HepG2 (cell line): ENCODE data around the gene NDFIP2. TPM values are rescaled to one million over a fixed set of nuclear protein-coding genes. Genes with fewer than 3 reads are reported as not detected.

Experiments
- ATAC-seq: fragments of 200-7000 bp; cut with Tn5 transposase; 3 replicates; pipeline ENCODE4 v1.9.1; 2020; ENCODE audit warnings: mild to moderate bottlenecking, moderate library complexity
- BruUV-seq: library from RNA; stranded (reverse); fragments of 400-500 nt; replicated peaks from 2 replicates; lab custom pipeline; 2021; lab: Mats Ljungman, UMichigan
- CTCF ChIA-PET: fragments of 300-600 bp; formaldehyde crosslinking; extraction: SDS; loops from one replicate; lab custom pipeline; 2021; ENCODE audit warnings: low total read pairs, inconsistent platforms, low intra/inter-chr PET ratio; lab: Yijun Ruan, JAX
- POLR2A ChIA-PET: fragments of 350-600 bp; sonication (Branson Sonifier 250); formaldehyde crosslinking; loops from one replicate; lab custom pipeline; 2020; ENCODE audit warnings: antibody characterized with exemption, inconsistent platforms; lab: Yijun Ruan, JAX
- DNase-seq: peaks from one replicate; pipeline ENCODE4 v3.0.0-alpha.2; 2015; ENCODE audit warnings: low spot score
- FAIRE-seq: peaks from 3 replicates; lab custom pipeline; 2011; peaks lifted over from hg19 to GRCh38; lab: Jason Lieb, UNC
- H2AFZ ChIP-seq: one replicate; pipeline ENCODE4 v1.6.1; 2011; ENCODE audit warnings: low read length, inconsistent platforms
- H3K27ac ChIP-seq: fragments of 300-600 bp; 3 replicates; pipeline ENCODE4 v1.8.0; 2011; ENCODE audit warnings: mixed run types, mild to moderate bottlenecking, mixed read lengths, low read length, inconsistent platforms; ENCODE audit not compliant: insufficient read depth; ENCODE audit errors: extremely low read length
- H3K27me3 ChIP-seq, 2 experiments: fragments of 200-600 bp in 1 of 2; 2 replicates in 1 of 2; 3 replicates in 1 of 2; pipeline versions ENCODE4 v1.6.0 to v1.8.0; 2011; ENCODE audit warnings: low read length in 2 of 2, mild to moderate bottlenecking in 2 of 2, moderate library complexity in 2 of 2, inconsistent platforms in 1 of 2; ENCODE audit not compliant: insufficient read depth in 2 of 2, control insufficient read depth in 1 of 2
- H3K36me3 ChIP-seq, 2 experiments: fragments of 200-600 bp in 1 of 2; replicated peaks in 1 of 2; 2 replicates in 1 of 2; 3 replicates in 1 of 2; pipeline versions ENCODE4 v1.5.1 to v1.8.0; 2011; ENCODE audit warnings: low read length in 2 of 2, inconsistent platforms in 1 of 2; ENCODE audit not compliant: insufficient read depth in 2 of 2, control insufficient read depth in 1 of 2
- H3K4me1 ChIP-seq: 2 replicates; pipeline ENCODE4 v1.5.1; 2012; ENCODE audit warnings: low read length, inconsistent platforms; ENCODE audit not compliant: insufficient read depth
- H3K4me2 ChIP-seq: 2 replicates; pipeline ENCODE4 v1.6.0; 2011; ENCODE audit warnings: low read depth, low read length, inconsistent platforms
- H3K4me3 ChIP-seq, 3 experiments: fragments of 200-600 bp in 1 of 3; sonication (generic), shearing (Covaris generic) in 1 of 3; replicated peaks in 1 of 3; 2 replicates each; pipeline ENCODE4 v1.5.1; 2011 to 2016; ENCODE audit warnings: low read length in 3 of 3, inconsistent platforms in 2 of 3, low read depth in 2 of 3, mild to moderate bottlenecking in 2 of 3, control low read depth in 1 of 3, mixed read lengths in 1 of 3; ENCODE audit not compliant: insufficient read depth in 1 of 3
- H3K79me2 ChIP-seq: one replicate; pipeline ENCODE4 v1.6.1; 2011; ENCODE audit warnings: low read length, inconsistent platforms; ENCODE audit not compliant: insufficient read depth
- H3K9ac ChIP-seq: 2 replicates; pipeline ENCODE4 v1.6.0; 2011; ENCODE audit warnings: mild to moderate bottlenecking, low read depth, low read length, inconsistent platforms; ENCODE audit not compliant: insufficient read depth
- H3K9me3 ChIP-seq: 2 replicates; pipeline ENCODE4 v1.5.1; 2012; ENCODE audit warnings: mild to moderate bottlenecking, low read length
- H4K20me1 ChIP-seq: 2 replicates; pipeline ENCODE4 v1.6.0; 2011; ENCODE audit warnings: inconsistent platforms, mild to moderate bottlenecking, low read length, moderate library complexity; ENCODE audit not compliant: insufficient read depth
- CEBPB ChIP-seq: IDR thresholded peaks from 2 replicates; pipeline ENCODE4 v1.6.1; 2011; ENCODE audit warnings: low read depth, low read length, improper control_type of control experiment, borderline replicate concordance
- DBP ChIP-seq: sonication (generic); formaldehyde crosslinking; IDR thresholded peaks from 2 replicates; pipeline ENCODE4 v1.4.0; 2020; ENCODE audit warnings: missing genetic modification reagents; ENCODE audit errors: not compliant biosample characterization
- HDAC2 ChIP-seq: sonication (generic); formaldehyde crosslinking; IDR thresholded peaks from 2 replicates; pipeline ENCODE4 v1.4.0; 2020; ENCODE audit warnings: missing genetic modification reagents
- MEIS1 ChIP-seq: sonication (generic); formaldehyde crosslinking; IDR thresholded peaks from 2 replicates; pipeline ENCODE4 v1.9.0; 2021; ENCODE audit warnings: mild to moderate bottlenecking, missing genetic modification reagents, moderate library complexity, borderline replicate concordance
- NRL ChIP-seq: sonication (generic); formaldehyde crosslinking; IDR thresholded peaks from 2 replicates; pipeline ENCODE4 v1.5.0; 2020; ENCODE audit warnings: missing genetic modification reagents, mild to moderate bottlenecking, moderate library complexity, borderline replicate concordance
- YY1 ChIP-seq: IDR thresholded peaks from 2 replicates; pipeline ENCODE4 v1.6.1; 2011; ENCODE audit warnings: low read length, low read depth, moderate library complexity, mild to moderate bottlenecking; ENCODE audit not compliant: insufficient read depth, insufficient replicate concordance
- ZNF510 ChIP-seq: sonication (generic); formaldehyde crosslinking; IDR thresholded peaks from 2 replicates; pipeline ENCODE4 v1.4.0; 2020; ENCODE audit warnings: low read depth, mild to moderate bottlenecking, missing genetic modification reagents
- ZNF747 ChIP-seq: sonication (generic); formaldehyde crosslinking; IDR thresholded peaks from 2 replicates; pipeline ENCODE4 v1.8.1; 2023; ENCODE audit warnings: missing genetic modification reagents, mild to moderate bottlenecking, borderline replicate concordance
- WGBS: methylation state at CpG from one replicate; pipeline ENCODE4 v1.1.6; 2017; ENCODE audit warnings: low lambda C conversion rate; 5-methylcytosine and 5-hydroxymethylcytosine counted together
- in situ Hi-C: cut with HindIII; loops from 2 replicates; pipeline ENCODE4 v1.10.0; 2017; ENCODE audit warnings: low pct_unique_long_range_greater_than_20kb; ENCODE audit not compliant: extremely low pct_ligation_motif_present
- intact Hi-C: fragments of 100-400 bp; cut with micrococcal nuclease; formaldehyde crosslinking; loops from one replicate; pipeline ENCODE4 v1.10.0; 2022; ENCODE audit not compliant: unreplicated experiment
- polyA plus RNA-seq, 8 experiments: library from polyadenylated mRNA; depleted of rRNA in 3 of 8; stranded (reverse) in 7 of 8; unstranded in 1 of 8; fragments of >200 nt; fragmentation: Illumina TruSeq in 4 of 8; extraction: Trizol in 4 of 8; gene quantifications; 2 replicates each; pipeline versions ENCODE4 v1.2.1 to v1.2.3, GENCODE V29; 2011 to 2016; ENCODE audit warnings: low read depth in 4 of 8, missing spikeins in 1 of 8, mixed read lengths in 1 of 8; ENCODE audit not compliant: insufficient read depth in 1 of 8
- total RNA-seq, 5 experiments: library from RNA; depleted of rRNA; stranded (reverse); fragments of >200 nt; fragmentation: Illumina TruSeq; extraction: Trizol; gene quantifications; 2 replicates each; pipeline ENCODE4 v1.2.3, GENCODE V29; 2016; ENCODE audit warnings: low read depth in 1 of 5
- TF ChIP-seq, protein P1 (sequence below), 2 experiments: IDR thresholded peaks; 2 replicates each; pipeline ENCODE4 v1.6.1; 2011 to 2012; ENCODE audit warnings: low read length in 2 of 2, borderline replicate concordance in 1 of 2, low read depth in 1 of 2, mild to moderate bottlenecking in 1 of 2, moderate library complexity in 1 of 2
- TF ChIP-seq, protein P2 (sequence below): sonication (generic); formaldehyde crosslinking; IDR thresholded peaks from 2 replicates; pipeline ENCODE4 v1.5.0; 2020; ENCODE audit warnings: mild to moderate bottlenecking, missing genetic modification reagents, borderline replicate concordance

Gene NDFIP2
- total and polyA plus RNA-seq, 2 of the 13 experiments (the other 11 are each of a cell fraction or from before 2014, with no cell fraction given): 23.2 to 32.0 TPM

- TF ChIP-seq, protein P1, sequence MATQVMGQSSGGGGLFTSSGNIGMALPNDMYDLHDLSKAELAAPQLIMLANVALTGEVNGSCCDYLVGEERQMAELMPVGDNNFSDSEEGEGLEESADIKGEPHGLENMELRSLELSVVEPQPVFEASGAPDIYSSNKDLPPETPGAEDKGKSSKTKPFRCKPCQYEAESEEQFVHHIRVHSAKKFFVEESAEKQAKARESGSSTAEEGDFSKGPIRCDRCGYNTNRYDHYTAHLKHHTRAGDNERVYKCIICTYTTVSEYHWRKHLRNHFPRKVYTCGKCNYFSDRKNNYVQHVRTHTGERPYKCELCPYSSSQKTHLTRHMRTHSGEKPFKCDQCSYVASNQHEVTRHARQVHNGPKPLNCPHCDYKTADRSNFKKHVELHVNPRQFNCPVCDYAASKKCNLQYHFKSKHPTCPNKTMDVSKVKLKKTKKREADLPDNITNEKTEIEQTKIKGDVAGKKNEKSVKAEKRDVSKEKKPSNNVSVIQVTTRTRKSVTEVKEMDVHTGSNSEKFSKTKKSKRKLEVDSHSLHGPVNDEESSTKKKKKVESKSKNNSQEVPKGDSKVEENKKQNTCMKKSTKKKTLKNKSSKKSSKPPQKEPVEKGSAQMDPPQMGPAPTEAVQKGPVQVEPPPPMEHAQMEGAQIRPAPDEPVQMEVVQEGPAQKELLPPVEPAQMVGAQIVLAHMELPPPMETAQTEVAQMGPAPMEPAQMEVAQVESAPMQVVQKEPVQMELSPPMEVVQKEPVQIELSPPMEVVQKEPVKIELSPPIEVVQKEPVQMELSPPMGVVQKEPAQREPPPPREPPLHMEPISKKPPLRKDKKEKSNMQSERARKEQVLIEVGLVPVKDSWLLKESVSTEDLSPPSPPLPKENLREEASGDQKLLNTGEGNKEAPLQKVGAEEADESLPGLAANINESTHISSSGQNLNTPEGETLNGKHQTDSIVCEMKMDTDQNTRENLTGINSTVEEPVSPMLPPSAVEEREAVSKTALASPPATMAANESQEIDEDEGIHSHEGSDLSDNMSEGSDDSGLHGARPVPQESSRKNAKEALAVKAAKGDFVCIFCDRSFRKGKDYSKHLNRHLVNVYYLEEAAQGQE (IDR thresholded peaks at IDR 0.05; ENCODE audit: borderline replicate concordance in 1 of 2, low read depth in 1 of 2, low read length in 2 of 2): no peak
- no peak for TF ChIP-seq ZNF747
Observed at GRCh38 chr13:79435561-79435990, 45.4 kb upstream of the NDFIP2 start (continued).

DNA sequence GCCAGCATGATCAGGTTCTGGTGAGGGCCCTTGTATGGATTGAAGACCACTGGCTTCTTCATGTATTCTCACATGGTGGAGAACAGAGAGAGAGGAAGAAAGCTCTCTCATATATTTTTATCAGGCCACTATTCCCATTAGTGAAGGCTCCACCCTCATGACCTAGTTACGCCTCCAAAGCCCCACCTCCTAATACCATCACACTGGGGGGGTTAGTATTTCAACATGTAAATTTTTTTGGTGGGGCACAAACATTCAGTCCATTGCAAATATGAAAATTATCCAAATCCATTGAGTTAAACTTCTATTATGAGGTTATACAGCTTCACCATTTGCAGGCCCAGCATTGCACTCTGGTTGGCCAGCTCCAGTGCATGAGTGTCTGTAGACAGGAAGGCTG is 41.7 kb upstream of the NDFIP2 start:
- no peak overlapping the region for H3K9ac ChIP-seq
- H3K79me2 ChIP-seq: no peaks in the 10 kb centered on the region
- H2AFZ ChIP-seq: no peak overlapping the region
- no peaks in the 10 kb centered on the region for H4K20me1 ChIP-seq
- no peaks in the 10 kb centered on the region for H3K36me3 ChIP-seq
- FAIRE-seq: no peak
- no peaks in the 10 kb centered on the region for H3K9me3 ChIP-seq
- WGBS: 90% methylated on average over 1 of the region's 1 CpG
- DNase-seq: no peak
- intact Hi-C loops: no loop called here
- no peak overlapping the region for H3K4me3 ChIP-seq
- ATAC-seq: no peak
- ChIA-PET CTCF (no interaction called here), POLR2A (no interaction called here)
- H3K4me1 ChIP-seq: peaks cover 22% of the 10 kb centered on the region
- in situ Hi-C loops: no loop called here
- BruUV-seq: no TSS peak
- H3K4me2 ChIP-seq: no peak overlapping the region
- no peak overlapping the region for H3K27ac ChIP-seq
- H3K27me3 ChIP-seq: no peaks in the 10 kb centered on the region
- TF ChIP-seq CEBPB (no peak), DBP (CRISPR knock-in tag) (no peak), YY1 (no peak), ZNF510 (CRISPR knock-in tag) (no peak), MEIS1 (CRISPR knock-in tag) (no peak), HDAC2 (CRISPR knock-in tag) (no peak), NRL (CRISPR knock-in tag) (no peak)
- TF ChIP-seq, protein P2, sequence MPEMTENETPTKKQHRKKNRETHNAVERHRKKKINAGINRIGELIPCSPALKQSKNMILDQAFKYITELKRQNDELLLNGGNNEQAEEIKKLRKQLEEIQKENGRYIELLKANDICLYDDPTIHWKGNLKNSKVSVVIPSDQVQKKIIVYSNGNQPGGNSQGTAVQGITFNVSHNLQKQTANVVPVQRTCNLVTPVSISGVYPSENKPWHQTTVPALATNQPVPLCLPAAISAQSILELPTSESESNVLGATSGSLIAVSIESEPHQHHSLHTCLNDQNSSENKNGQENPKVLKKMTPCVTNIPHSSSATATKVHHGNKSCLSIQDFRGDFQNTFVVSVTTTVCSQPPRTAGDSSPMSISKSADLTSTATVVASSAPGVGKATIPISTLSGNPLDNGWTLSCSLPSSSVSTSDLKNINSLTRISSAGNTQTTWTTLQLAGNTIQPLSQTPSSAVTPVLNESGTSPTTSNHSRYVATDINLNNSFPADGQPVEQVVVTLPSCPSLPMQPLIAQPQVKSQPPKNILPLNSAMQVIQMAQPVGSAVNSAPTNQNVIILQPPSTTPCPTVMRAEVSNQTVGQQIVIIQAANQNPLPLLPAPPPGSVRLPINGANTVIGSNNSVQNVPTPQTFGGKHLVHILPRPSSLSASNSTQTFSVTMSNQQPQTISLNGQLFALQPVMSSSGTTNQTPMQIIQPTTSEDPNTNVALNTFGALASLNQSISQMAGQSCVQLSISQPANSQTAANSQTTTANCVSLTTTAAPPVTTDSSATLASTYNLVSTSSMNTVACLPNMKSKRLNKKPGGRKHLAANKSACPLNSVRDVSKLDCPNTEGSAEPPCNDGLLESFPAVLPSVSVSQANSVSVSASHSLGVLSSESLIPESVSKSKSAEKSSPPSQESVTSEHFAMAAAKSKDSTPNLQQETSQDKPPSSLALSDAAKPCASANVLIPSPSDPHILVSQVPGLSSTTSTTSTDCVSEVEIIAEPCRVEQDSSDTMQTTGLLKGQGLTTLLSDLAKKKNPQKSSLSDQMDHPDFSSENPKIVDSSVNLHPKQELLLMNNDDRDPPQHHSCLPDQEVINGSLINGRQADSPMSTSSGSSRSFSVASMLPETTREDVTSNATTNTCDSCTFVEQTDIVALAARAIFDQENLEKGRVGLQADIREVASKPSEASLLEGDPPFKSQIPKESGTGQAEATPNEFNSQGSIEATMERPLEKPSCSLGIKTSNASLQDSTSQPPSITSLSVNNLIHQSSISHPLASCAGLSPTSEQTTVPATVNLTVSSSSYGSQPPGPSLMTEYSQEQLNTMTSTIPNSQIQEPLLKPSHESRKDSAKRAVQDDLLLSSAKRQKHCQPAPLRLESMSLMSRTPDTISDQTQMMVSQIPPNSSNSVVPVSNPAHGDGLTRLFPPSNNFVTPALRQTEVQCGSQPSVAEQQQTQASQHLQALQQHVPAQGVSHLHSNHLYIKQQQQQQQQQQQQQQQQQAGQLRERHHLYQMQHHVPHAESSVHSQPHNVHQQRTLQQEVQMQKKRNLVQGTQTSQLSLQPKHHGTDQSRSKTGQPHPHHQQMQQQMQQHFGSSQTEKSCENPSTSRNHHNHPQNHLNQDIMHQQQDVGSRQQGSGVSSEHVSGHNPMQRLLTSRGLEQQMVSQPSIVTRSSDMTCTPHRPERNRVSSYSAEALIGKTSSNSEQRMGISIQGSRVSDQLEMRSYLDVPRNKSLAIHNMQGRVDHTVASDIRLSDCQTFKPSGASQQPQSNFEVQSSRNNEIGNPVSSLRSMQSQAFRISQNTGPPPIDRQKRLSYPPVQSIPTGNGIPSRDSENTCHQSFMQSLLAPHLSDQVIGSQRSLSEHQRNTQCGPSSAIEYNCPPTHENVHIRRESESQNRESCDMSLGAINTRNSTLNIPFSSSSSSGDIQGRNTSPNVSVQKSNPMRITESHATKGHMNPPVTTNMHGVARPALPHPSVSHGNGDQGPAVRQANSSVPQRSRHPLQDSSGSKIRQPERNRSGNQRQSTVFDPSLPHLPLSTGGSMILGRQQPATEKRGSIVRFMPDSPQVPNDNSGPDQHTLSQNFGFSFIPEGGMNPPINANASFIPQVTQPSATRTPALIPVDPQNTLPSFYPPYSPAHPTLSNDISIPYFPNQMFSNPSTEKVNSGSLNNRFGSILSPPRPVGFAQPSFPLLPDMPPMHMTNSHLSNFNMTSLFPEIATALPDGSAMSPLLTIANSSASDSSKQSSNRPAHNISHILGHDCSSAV (CRISPR knock-in tag): no peak
